ENCODE measurements around the gene TEAD1. TPM values are rescaled to one million over a fixed set of nuclear protein-coding genes. Genes with fewer than 3 reads are reported as not detected.

The TEAD1 gene
- total and polyA plus RNA-seq, 10 of the 15 experiments (the other 5 are each of a cell fraction or from before 2014, with no cell fraction given) = 0.01 to 0.59 (median 0.04) TPM; not detected in 6

- H3K79me2 ChIP-seq (ENCODE audit: control insufficient read depth, insufficient read depth, low read length) = no peaks in the 10 kb centered on the region
- H3K27ac ChIP-seq (ENCODE audit: control insufficient read depth, insufficient read depth) = no peak overlapping the region
- H3K9me3 ChIP-seq (replicated peaks; ENCODE audit: control insufficient read depth, insufficient read depth, low read length) = no peaks in the 10 kb centered on the region
- ATAC-seq (no peak), DNase-seq (ENCODE audit: low read depth, low spot score) (no peak), FAIRE-seq (no peak)
- BruUV-seq (replicated peaks) = no TSS peak
- H3K4me1 ChIP-seq (ENCODE audit: control insufficient read depth, insufficient read depth, low read length) = no peaks in the 10 kb centered on the region
- H4K20me1 ChIP-seq (ENCODE audit: control insufficient read depth, insufficient read depth) = no peaks in the 10 kb centered on the region
- TF ChIP-seq PRDM15 (CRISPR knock-in tag; IDR thresholded peaks at IDR 0.05) = no peak
- TF ChIP-seq HDAC2 (IDR thresholded peaks at IDR 0.05) = no peak
- TF ChIP-seq ATF3 (IDR thresholded peaks at IDR 0.05; ENCODE audit: borderline replicate concordance, extremely low read depth, low read depth, low read length) = no peak
- no peak for TF ChIP-seq YBX1 (IDR thresholded peaks at IDR 0.05)
- no peak for TF ChIP-seq HDGF (IDR thresholded peaks at IDR 0.05)
- TF ChIP-seq IRF3 (IDR thresholded peaks at IDR 0.05) = no peak
- H3K27me3 ChIP-seq (replicated peaks in 1 of 2; ENCODE audit: control insufficient read depth in 2 of 2, insufficient read depth in 2 of 2, low read length in 1 of 2) = no peaks in the 10 kb centered on the region; a peak in 2 of 4 replicates
- no peak overlapping the region for H2AFZ ChIP-seq (ENCODE audit: control insufficient read depth, low read depth, low read length)
- ChIA-PET POLR2A (no interaction called here), CTCF (no interaction called here), SMC1A (ENCODE audit: uncharacterized antibody, unreplicated experiment) (interaction anchor here (0.5 kb wide), 1 partner anchor 648 kb away, joined by 5 read pairs; no protein-coding TSS in a partner anchor), RAD21 (ENCODE audit: unreplicated experiment) (no interaction called here)
- WGBS (ENCODE audit: insufficient coverage, insufficient replicate concordance, low lambda C conversion rate, missing lambda C conversion rate) = 61% methylated on average over 8 of the region's 8 CpGs
- in situ Hi-C loops (cut with MboI) (no loop called here), intact Hi-C loops (cut with micrococcal nuclease; ENCODE audit: unreplicated experiment) (no loop called here)
- H3K36me3 ChIP-seq (ENCODE audit: control insufficient read depth in 2 of 2, insufficient read depth in 2 of 2, low read length in 1 of 2) = no peaks in the 10 kb centered on the region
- H3K9ac ChIP-seq (ENCODE audit: control insufficient read depth, insufficient read depth, low read length) = no peak overlapping the region
- no peak overlapping the region for H3K4me2 ChIP-seq (ENCODE audit: control insufficient read depth, insufficient read depth)
- H3K4me3 ChIP-seq = no peak overlapping the region
Measured at GRCh38 chr11:12764187-12764914, 90.1 kb downstream of the TEAD1 start.
